Measurements from ENCODE around the gene SUSD1. TPM values are rescaled to one million over a fixed set of nuclear protein-coding genes. Genes with fewer than 3 reads are reported as not detected.

Gene SUSD1
- polyA plus RNA-seq, 1 of the 3 experiments (the other 2 are of a cell fraction), result 8.2 TPM

DNA sequence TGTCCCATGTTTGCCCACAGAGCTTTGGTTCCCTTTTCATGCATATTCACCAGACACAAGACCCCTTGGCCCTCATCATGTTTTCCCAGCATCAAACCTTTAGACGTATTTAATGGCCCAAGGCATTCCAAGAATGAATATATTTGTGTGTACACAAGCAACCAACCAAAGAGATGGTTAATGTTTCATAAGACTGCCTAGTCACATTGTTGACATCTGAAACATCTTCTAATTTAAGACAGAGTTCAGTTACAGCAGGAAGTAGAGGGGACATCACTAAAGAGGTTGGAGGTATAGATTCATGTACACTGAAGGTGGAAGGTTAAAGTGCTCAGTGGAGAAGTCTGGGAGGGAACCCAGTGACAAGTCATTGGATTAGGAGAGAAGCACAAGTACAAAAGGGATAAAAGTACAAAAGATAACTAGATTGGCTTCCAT, 49.1 kb downstream of the SUSD1 start:
- Histone ChIP-seq H3K4me2 (no peak overlapping the region), H3K9ac (no peak overlapping the region), H3F3A (replicated peaks; ENCODE audit: insufficient read depth) (no peaks in the 10 kb centered on the region), H3K4me1 (ENCODE audit: control insufficient read depth in 1 of 2, insufficient read depth in 2 of 2, low read depth in 1 of 2, low read length in 1 of 2) (no peaks in the 10 kb centered on the region), H3K36me3 (replicated peaks in 1 of 2; ENCODE audit: control insufficient read depth in 1 of 2, insufficient read depth in 2 of 2, low read length in 1 of 2) (no peaks in the 10 kb centered on the region), H3K27ac (ENCODE audit: low read depth in 2 of 2, low read length in 1 of 2) (no peak overlapping the region), H4K20me1 (ENCODE audit: insufficient read depth) (no peaks in the 10 kb centered on the region), H3K79me2 (ENCODE audit: insufficient read depth) (no peaks in the 10 kb centered on the region), H3K4me3 (ENCODE audit: low read depth in 2 of 2, low read length in 1 of 2) (no peak overlapping the region), H2AFZ (ENCODE audit: low read depth) (no peak overlapping the region), H3K9me2 (no peaks in the 10 kb centered on the region), H3K27me3 (ENCODE audit: insufficient read depth) (no peaks in the 10 kb centered on the region), H3K9me3 (no peaks in the 10 kb centered on the region)
- CTCF ChIA-PET, result no interaction called here
- TF ChIP-seq, protein P1, sequence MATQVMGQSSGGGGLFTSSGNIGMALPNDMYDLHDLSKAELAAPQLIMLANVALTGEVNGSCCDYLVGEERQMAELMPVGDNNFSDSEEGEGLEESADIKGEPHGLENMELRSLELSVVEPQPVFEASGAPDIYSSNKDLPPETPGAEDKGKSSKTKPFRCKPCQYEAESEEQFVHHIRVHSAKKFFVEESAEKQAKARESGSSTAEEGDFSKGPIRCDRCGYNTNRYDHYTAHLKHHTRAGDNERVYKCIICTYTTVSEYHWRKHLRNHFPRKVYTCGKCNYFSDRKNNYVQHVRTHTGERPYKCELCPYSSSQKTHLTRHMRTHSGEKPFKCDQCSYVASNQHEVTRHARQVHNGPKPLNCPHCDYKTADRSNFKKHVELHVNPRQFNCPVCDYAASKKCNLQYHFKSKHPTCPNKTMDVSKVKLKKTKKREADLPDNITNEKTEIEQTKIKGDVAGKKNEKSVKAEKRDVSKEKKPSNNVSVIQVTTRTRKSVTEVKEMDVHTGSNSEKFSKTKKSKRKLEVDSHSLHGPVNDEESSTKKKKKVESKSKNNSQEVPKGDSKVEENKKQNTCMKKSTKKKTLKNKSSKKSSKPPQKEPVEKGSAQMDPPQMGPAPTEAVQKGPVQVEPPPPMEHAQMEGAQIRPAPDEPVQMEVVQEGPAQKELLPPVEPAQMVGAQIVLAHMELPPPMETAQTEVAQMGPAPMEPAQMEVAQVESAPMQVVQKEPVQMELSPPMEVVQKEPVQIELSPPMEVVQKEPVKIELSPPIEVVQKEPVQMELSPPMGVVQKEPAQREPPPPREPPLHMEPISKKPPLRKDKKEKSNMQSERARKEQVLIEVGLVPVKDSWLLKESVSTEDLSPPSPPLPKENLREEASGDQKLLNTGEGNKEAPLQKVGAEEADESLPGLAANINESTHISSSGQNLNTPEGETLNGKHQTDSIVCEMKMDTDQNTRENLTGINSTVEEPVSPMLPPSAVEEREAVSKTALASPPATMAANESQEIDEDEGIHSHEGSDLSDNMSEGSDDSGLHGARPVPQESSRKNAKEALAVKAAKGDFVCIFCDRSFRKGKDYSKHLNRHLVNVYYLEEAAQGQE (IDR thresholded peaks at IDR 0.05; ENCODE audit: low read depth, low read length), result no peak
- TF ChIP-seq EP300 (IDR thresholded peaks at IDR 0.05; ENCODE audit: borderline replicate concordance in 1 of 2, low read depth in 1 of 2, low read length in 1 of 2), result no peak
- TF ChIP-seq TAF1 (IDR thresholded peaks at IDR 0.05; ENCODE audit: borderline replicate concordance, low read depth, low read length), result no peak
- no peak for TF ChIP-seq RAD21 (IDR thresholded peaks at IDR 0.05; ENCODE audit: low read length)
- no peak for DNase-seq
- 63% methylated on average over 1 of the region's 1 CpG for WGBS (ENCODE audit: low lambda C conversion rate)
- POLR2A ChIA-PET, result no interaction called here

DNA sequence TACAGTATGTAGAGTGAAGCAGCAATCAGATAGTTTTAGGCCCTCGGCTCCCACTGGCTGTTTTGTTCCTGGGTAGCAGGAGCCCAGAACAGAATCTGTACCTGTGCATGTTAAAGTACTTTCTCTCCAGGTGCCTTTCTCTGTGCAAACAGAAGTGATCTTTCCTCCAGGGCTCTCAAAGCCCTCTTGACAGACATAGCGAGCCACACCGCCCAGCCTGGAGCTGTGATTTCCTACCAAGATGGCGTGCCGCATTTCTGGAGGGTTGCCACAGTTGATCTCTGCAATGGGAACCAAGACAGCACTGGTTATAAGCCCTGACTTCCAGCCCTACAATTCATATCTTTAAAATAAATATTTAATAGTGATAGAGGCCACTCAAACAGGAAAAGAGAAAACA, 50.9 kb downstream of the SUSD1 start:
- CTCF ChIA-PET, result interaction anchor here (2.2 kb wide), 1 partner anchor 11 kb away, joined by 6 read pairs; no protein-coding TSS in a partner anchor
- Histone ChIP-seq H3K27me3 (ENCODE audit: insufficient read depth) (no peaks in the 10 kb centered on the region), H4K20me1 (ENCODE audit: insufficient read depth) (no peaks in the 10 kb centered on the region), H3K4me1 (ENCODE audit: control insufficient read depth in 1 of 2, insufficient read depth in 2 of 2, low read depth in 1 of 2, low read length in 1 of 2) (peaks cover 0 to 5% of the 10 kb centered on the region in 2 experiments; a peak in 1 of 4 replicates), H3K27ac (ENCODE audit: low read depth in 2 of 2, low read length in 1 of 2) (no peak overlapping the region), H3K9ac (no peak overlapping the region), H3K9me3 (no peaks in the 10 kb centered on the region), H3K36me3 (replicated peaks in 1 of 2; ENCODE audit: control insufficient read depth in 1 of 2, insufficient read depth in 2 of 2, low read length in 1 of 2) (no peaks in the 10 kb centered on the region), H3K9me2 (no peaks in the 10 kb centered on the region), H3F3A (replicated peaks; ENCODE audit: insufficient read depth) (no peaks in the 10 kb centered on the region), H3K4me3 (ENCODE audit: low read depth in 2 of 2, low read length in 1 of 2) (no peak overlapping the region), H3K4me2 (no peak overlapping the region), H2AFZ (ENCODE audit: low read depth) (no peak overlapping the region), H3K79me2 (ENCODE audit: insufficient read depth) (no peaks in the 10 kb centered on the region)
- TF ChIP-seq MEF2A (IDR thresholded peaks at IDR 0.05; ENCODE audit: borderline replicate concordance, low read depth) (no peak), NRF1 (IDR thresholded peaks at IDR 0.05; ENCODE audit: low read depth, low read length) (no peak), FOXJ3 (CRISPR knock-in tag; IDR thresholded peaks at IDR 0.05) (no peak)
- TF ChIP-seq, protein P2, sequence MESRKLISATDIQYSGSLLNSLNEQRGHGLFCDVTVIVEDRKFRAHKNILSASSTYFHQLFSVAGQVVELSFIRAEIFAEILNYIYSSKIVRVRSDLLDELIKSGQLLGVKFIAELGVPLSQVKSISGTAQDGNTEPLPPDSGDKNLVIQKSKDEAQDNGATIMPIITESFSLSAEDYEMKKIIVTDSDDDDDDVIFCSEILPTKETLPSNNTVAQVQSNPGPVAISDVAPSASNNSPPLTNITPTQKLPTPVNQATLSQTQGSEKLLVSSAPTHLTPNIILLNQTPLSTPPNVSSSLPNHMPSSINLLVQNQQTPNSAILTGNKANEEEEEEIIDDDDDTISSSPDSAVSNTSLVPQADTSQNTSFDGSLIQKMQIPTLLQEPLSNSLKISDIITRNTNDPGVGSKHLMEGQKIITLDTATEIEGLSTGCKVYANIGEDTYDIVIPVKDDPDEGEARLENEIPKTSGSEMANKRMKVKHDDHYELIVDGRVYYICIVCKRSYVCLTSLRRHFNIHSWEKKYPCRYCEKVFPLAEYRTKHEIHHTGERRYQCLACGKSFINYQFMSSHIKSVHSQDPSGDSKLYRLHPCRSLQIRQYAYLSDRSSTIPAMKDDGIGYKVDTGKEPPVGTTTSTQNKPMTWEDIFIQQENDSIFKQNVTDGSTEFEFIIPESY (IDR thresholded peaks at IDR 0.05; ENCODE audit: borderline replicate concordance, low read depth), result no peak
- TF ChIP-seq, protein P1 (IDR thresholded peaks at IDR 0.05; ENCODE audit: low read depth, low read length), result no peak
- TF ChIP-seq, protein P3, sequence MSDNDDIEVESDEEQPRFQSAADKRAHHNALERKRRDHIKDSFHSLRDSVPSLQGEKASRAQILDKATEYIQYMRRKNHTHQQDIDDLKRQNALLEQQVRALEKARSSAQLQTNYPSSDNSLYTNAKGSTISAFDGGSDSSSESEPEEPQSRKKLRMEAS (IDR thresholded peaks at IDR 0.05; ENCODE audit: low read depth), result no peak
- no peak for DNase-seq
- 95% methylated on average over 5 of the region's 5 CpGs for WGBS (ENCODE audit: low lambda C conversion rate)
- POLR2A ChIA-PET, result no interaction called here

All from SK-N-SH (cell line).